ENCODE results near the gene EPO.

- no peak for TF ChIP-seq POLR2A (IDR thresholded peaks at IDR 0.05; ENCODE audit: low read length)
- TF ChIP-seq GATA1 (IDR thresholded peaks at IDR 0.05; ENCODE audit: low read depth, low read length): no peak
Observed at GRCh38 chr7:100710452-100710851, 9.8 kb upstream of the EPO start.
